Osteoblast (primary cell): Measurements from ENCODE around the gene SNRPB. TPM values are rescaled to one million over a fixed set of nuclear protein-coding genes. Genes with fewer than 3 reads are reported as not detected.
A peak's percentile ranks its signal among the peaks of the same experiment; 100 is the strongest.

Source experiments
- DNase-seq: peaks from one replicate; pipeline ENCODE4 v3.0.0; 2011; ENCODE audit warnings: low spot score, mixed read lengths; ENCODE audit not compliant: insufficient read length; ENCODE audit errors: missing footprints
- H2AFZ ChIP-seq: 2 replicates; pipeline ENCODE4 v1.6.0; 2011; ENCODE audit warnings: mild to moderate bottlenecking, low read length
- H3K27ac ChIP-seq: 2 replicates; pipeline ENCODE4 v1.5.1; 2011; ENCODE audit warnings: mild to moderate bottlenecking, low read depth, low read length, moderate library complexity
- H3K27me3 ChIP-seq: 2 replicates; pipeline ENCODE4 v1.6.0; 2012; ENCODE audit warnings: mild to moderate bottlenecking, control low read depth, inconsistent platforms, low read length, moderate library complexity; ENCODE audit not compliant: insufficient read depth
- H3K36me3 ChIP-seq: 2 replicates; pipeline ENCODE4 v1.5.1; 2011; ENCODE audit warnings: mild to moderate bottlenecking, low read length, control low read depth, moderate library complexity; ENCODE audit not compliant: insufficient read depth
- H3K4me1 ChIP-seq: 2 replicates; pipeline ENCODE4 v1.5.1; 2011; ENCODE audit warnings: mild to moderate bottlenecking, low read length, control low read depth, moderate library complexity; ENCODE audit not compliant: insufficient read depth
- H3K4me2 ChIP-seq: 2 replicates; pipeline ENCODE4 v1.6.0; 2011; ENCODE audit warnings: mild to moderate bottlenecking, low read length; ENCODE audit not compliant: insufficient read depth
- H3K4me3 ChIP-seq: fragments of 200-600 bp; sonication (generic); 3 replicates; pipeline ENCODE4 v1.5.1; 2012; ENCODE audit warnings: mild to moderate bottlenecking, low read length, inconsistent platforms; ENCODE audit not compliant: insufficient read depth
- H3K79me2 ChIP-seq: 2 replicates; pipeline ENCODE4 v1.6.0; 2012; ENCODE audit warnings: mild to moderate bottlenecking, low read length, control low read depth, inconsistent platforms; ENCODE audit not compliant: insufficient read depth
- H3K9me3 ChIP-seq: 2 replicates; pipeline ENCODE4 v1.5.1; 2011; ENCODE audit warnings: low read depth, low read length, control low read depth
- H4K20me1 ChIP-seq: 2 replicates; pipeline ENCODE4 v1.6.0; 2012; ENCODE audit warnings: mild to moderate bottlenecking, low read length, control low read depth; ENCODE audit not compliant: insufficient read depth
- CTCF ChIP-seq: IDR thresholded peaks from 2 replicates; pipeline ENCODE4 v1.5.1; 2011; ENCODE audit warnings: mild to moderate bottlenecking, low read depth, low read length, moderate library complexity; ENCODE audit errors: extremely low read depth
- total RNA-seq: library from RNA; depleted of rRNA; stranded (reverse); fragments of >200 nt; gene quantifications from 2 replicates; pipeline ENCODE4 v1.2.3, GENCODE V29; 2012

The SNRPB gene
- total RNA-seq = 99.3 and 109 TPM in 2 replicates

GRCh38 chr20:2470423-2471193 lies at the start of gene SNRPB:
TSS of gene SNRPB (minus strand) at chr20:2470789. CDS start at chr20:2470690, 99 bp downstream.
- Histone ChIP-seq H2AFZ (peak within 1 kb of the TSS; percentile 94), H3K9me3 (no peaks in the 10 kb centered on the region), H3K27me3 (no peaks in the 10 kb centered on the region), H4K20me1 (peaks cover 46% of the 10 kb centered on the region), H3K4me2 (peak within 1 kb of the TSS; percentile 86), H3K4me3 (peak within 1 kb of the TSS; percentile 96), H3K36me3 (peaks cover 30% of the 10 kb centered on the region), H3K27ac (peak within 1 kb of the TSS; percentile 94), H3K4me1 (peaks cover 28% of the 10 kb centered on the region), H3K79me2 (peaks cover 49% of the 10 kb centered on the region)
- peak; percentile 91 for DNase-seq
- no peak for TF ChIP-seq CTCF

- Histone ChIP-seq H3K4me3 (no peak overlapping the region), H2AFZ (no peak overlapping the region), H4K20me1 (no peaks in the 10 kb centered on the region), H3K79me2 (no peaks in the 10 kb centered on the region), H3K36me3 (no peaks in the 10 kb centered on the region), H3K4me2 (no peak overlapping the region), H3K9me3 (no peaks in the 10 kb centered on the region), H3K27me3 (no peaks in the 10 kb centered on the region), H3K4me1 (peaks cover 15% of the 10 kb centered on the region), H3K27ac (no peak overlapping the region)
- no peak for DNase-seq
- TF ChIP-seq CTCF = no peak
Observed at GRCh38 chr20:2519115-2519809, 48.7 kb upstream of the SNRPB start.

- H3K4me3 ChIP-seq = no peak overlapping the region
- H3K27me3 ChIP-seq = no peaks in the 10 kb centered on the region
- H3K27ac ChIP-seq = no peak overlapping the region
- no peaks in the 10 kb centered on the region for H3K36me3 ChIP-seq
- H3K79me2 ChIP-seq = no peaks in the 10 kb centered on the region
- DNase-seq = no peak
- H3K4me2 ChIP-seq = no peak overlapping the region
- no peaks in the 10 kb centered on the region for H3K9me3 ChIP-seq
- H3K4me1 ChIP-seq = peaks cover 12% of the 10 kb centered on the region
- no peak for TF ChIP-seq CTCF
- H2AFZ ChIP-seq = no peak overlapping the region
- H4K20me1 ChIP-seq = no peaks in the 10 kb centered on the region
Observed at GRCh38 chr20:2518558-2518957, 48.0 kb upstream of the SNRPB start.

GRCh38 chr20:2518096-2518495 lies 47.5 kb upstream of the SNRPB start:
- H3K4me1 ChIP-seq = peaks cover 12% of the 10 kb centered on the region
- TF ChIP-seq CTCF = no peak
- H3K4me2 ChIP-seq = no peak overlapping the region
- H3K79me2 ChIP-seq = no peaks in the 10 kb centered on the region
- no peak overlapping the region for H3K4me3 ChIP-seq
- no peaks in the 10 kb centered on the region for H3K27me3 ChIP-seq
- no peaks in the 10 kb centered on the region for H4K20me1 ChIP-seq
- no peak overlapping the region for H2AFZ ChIP-seq
- DNase-seq = no peak
- H3K36me3 ChIP-seq = no peaks in the 10 kb centered on the region
- H3K9me3 ChIP-seq = no peaks in the 10 kb centered on the region
- no peak overlapping the region for H3K27ac ChIP-seq
